ENCODE measurements around the gene DHRSX.
A peak's percentile ranks its signal among the peaks of the same experiment; 100 is the strongest.
"Not testable (repeated sequence)": the region's sequence is repeated elsewhere in the genome, so short reads cannot be mapped to it uniquely, and the experiment has no call there.

The DHRSX gene

DNA sequence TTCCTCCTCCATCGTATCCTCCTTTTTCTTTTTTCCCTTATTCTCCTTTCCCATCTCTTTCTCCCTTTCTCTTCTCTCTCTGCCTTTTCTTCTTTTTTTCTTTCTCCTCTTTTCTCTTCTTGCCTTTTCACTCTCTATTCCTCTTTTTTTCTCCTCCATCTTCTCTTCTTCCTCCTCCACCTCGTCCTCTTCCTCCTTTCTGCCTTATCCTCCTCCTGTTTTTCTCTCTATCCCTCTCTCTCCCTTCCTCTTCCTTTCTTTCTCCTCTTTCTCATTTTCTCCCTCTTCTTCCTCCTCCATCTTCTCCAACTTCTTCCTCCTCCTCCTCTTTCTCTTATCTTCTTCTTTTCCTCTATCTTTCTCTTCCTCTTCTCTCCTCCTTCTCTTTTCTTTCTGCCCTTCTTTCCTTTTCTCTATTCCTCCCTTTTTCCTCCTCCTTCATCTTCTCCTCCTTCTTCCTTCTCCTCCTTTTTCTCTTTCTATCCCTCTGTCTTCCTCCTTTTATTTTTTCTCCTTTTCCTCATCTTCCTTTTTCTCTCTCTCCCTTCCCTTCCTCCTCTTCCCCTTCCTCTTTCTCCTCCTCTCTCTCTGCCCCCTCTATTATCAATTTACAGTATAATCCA is 269.1 kb downstream of the DHRSX start:
- peaks cover 33% of the 10 kb centered on the region for H3K9me3 Mint-ChIP-seq
- peak overlapping the region; percentile 65 for H3K27ac Mint-ChIP-seq (ENCODE audit: low read depth)
- H3K4me3 Mint-ChIP-seq: no peak overlapping the region
- no peak for DNase-seq (ENCODE audit: low spot score in 2 of 2)
- no peaks in the 10 kb centered on the region for H3K27me3 Mint-ChIP-seq
- H3K4me1 Mint-ChIP-seq: peaks cover 20% of the 10 kb centered on the region
- ATAC-seq (replicated peaks; ENCODE audit: extremely low read depth, poor library complexity, severe bottlenecking): no peak
- H3K36me3 Mint-ChIP-seq (ENCODE audit: insufficient read depth): peaks cover 6% of the 10 kb centered on the region

DNA sequence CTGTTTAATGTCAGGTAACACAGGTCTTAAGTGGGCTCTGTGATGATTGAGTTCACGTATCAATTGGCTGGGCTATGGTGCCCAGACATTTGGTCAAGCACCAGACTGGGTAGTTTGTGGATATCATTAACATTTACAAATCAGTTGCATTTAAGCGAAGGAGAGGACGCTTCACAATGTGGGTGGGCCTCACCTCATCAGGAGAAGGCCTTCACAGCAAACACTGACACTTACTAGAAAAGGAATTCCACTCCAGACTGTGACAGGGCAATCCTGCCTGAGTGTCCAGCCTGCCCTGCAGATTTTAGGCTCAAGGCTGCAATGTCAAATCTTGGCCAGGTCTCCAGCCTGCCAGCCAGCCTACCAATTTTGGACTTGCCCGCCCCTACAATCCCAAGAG is 270.3 kb downstream of the DHRSX start:
- Mint-ChIP-seq H3K27me3 (no peaks in the 10 kb centered on the region), H3K27ac (ENCODE audit: low read depth) (no peak overlapping the region), H3K9me3 (peaks cover 36% of the 10 kb centered on the region), H3K36me3 (ENCODE audit: insufficient read depth) (peaks cover 6% of the 10 kb centered on the region), H3K4me3 (no peak overlapping the region), H3K4me1 (peaks cover 20% of the 10 kb centered on the region)
- ATAC-seq (replicated peaks; ENCODE audit: extremely low read depth, poor library complexity, severe bottlenecking) (no peak), DNase-seq (ENCODE audit: low spot score in 2 of 2) (no peak)

DNA sequence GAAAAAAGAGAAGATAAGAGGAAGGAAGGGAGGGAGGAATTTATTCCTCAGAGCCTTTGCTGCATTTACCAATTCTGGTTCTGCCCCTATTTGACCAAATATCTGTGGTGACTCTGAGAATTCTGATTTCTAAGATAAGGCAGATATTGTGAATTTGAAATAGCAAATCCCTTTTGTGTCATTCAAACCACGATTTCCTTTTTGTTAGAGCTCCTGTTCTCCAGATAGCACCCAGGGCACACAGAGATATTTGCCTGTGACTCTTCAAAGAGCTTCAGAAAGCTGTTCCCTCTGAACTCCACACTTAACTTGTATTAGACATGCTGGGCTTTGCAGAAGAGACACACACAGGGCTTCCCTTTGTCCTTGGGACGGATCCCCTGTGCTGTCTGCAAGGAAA is 272.2 kb downstream of the DHRSX start:
- Mint-ChIP-seq H3K36me3 (ENCODE audit: insufficient read depth) (peaks cover 6% of the 10 kb centered on the region), H3K27me3 (no peaks in the 10 kb centered on the region), H3K9me3 (peaks cover 47% of the 10 kb centered on the region), H3K4me3 (no peak overlapping the region), H3K4me1 (peaks cover 13% of the 10 kb centered on the region), H3K27ac (ENCODE audit: low read depth) (no peak overlapping the region)
- ATAC-seq (replicated peaks; ENCODE audit: extremely low read depth, poor library complexity, severe bottlenecking): no peak
- DNase-seq (ENCODE audit: low spot score in 2 of 2): no peak

DNA sequence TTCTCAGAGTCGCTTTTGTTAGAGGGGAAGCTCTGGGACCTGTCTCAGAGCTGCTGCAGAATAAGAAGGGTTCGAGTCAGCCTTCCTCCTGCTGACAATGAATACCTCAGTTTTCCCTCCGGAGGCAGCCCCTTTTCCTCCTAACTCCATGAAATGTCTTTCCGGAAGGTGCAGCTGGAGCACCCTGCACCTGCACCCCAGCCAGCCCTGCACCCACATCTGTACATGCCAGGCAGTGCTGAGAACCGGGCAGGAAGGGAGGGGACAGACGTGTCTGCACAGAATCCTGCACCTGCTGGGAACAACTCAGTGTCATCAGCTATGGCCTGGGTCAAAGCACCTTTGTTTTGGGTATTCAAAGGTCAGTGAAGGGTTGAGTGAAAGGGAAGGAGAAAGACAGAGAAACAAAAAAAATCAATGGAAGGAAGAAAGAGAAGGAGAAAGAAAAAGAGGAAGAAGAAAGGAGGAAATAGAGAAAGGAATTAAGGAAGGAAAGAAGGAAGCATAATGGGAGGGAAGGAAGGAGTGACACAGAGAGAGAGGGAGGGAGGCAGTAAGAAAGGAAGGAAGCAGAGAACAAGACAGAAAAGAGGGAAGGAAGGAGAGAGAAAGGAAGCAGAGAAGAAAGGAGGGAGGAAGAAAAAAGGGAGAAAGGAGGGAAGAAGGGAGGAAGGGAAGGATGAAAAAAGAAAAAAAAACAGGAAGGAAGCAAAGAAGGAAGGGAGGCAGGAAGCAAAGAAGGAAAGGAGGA is 273.7 kb downstream of the DHRSX start:
- ATAC-seq (replicated peaks; ENCODE audit: extremely low read depth, poor library complexity, severe bottlenecking) (no peak), DNase-seq (ENCODE audit: low spot score in 2 of 2) (no peak)
- Mint-ChIP-seq H3K36me3 (ENCODE audit: insufficient read depth) (peaks cover 7% of the 10 kb centered on the region), H3K4me1 (peaks cover 5% of the 10 kb centered on the region), H3K4me3 (no peak overlapping the region), H3K9me3 (peaks cover 52% of the 10 kb centered on the region), H3K27me3 (no peaks in the 10 kb centered on the region), H3K27ac (ENCODE audit: low read depth) (peak overlapping the region; percentile 80)

DNA sequence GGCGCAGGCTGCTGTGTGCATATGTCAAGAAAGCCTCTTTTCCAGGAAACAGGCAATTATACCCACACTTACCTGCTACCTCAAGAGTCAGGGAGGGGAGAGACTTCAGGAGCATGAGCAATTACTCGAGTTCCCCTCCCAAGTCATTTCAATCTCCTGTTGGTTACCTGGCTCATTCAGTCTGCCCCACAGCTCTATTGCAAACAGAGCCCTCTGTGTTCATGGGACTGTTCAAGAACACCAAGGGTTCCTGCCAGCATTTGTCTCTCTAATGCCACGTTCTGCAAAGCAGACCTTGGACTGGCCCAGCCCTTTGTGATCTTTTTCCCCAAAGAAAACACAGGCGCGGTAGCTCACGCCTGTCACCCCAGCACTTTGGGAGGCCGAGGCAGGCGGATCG is 274.6 kb downstream of the DHRSX start:
- no peak for ATAC-seq (replicated peaks; ENCODE audit: extremely low read depth, poor library complexity, severe bottlenecking)
- H3K9me3 Mint-ChIP-seq: peaks cover 48% of the 10 kb centered on the region
- H3K36me3 Mint-ChIP-seq (ENCODE audit: insufficient read depth): peaks cover 7% of the 10 kb centered on the region
- peaks cover 1% of the 10 kb centered on the region for H3K4me1 Mint-ChIP-seq
- H3K4me3 Mint-ChIP-seq: no peak overlapping the region
- no peaks in the 10 kb centered on the region for H3K27me3 Mint-ChIP-seq
- no peak overlapping the region for H3K27ac Mint-ChIP-seq (ENCODE audit: low read depth)
- DNase-seq (ENCODE audit: low spot score in 2 of 2): no peak

DNA sequence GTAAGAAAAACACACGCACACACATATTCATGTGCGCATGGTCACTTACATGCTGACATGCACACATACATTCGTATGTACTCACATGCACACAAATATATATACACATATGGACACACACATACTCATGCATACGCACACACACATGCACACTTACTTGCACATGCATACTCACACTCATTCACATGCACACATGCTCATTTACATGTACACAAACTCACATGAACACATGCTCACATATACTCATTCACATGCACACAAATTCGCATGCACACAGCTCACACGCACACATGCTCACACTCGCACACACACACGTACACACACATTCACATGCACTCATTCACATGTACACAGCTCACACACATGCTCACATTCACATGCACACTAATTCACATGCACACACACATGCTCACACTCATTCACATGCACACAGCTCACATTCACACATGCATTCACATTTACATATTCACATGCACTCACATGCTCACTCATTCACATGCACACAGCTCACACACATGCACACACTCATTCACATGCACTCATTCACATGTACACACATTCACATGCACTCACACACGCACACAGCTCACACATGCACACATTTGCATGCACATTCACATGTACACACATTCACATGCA is 276.1 kb downstream of the DHRSX start:
- DNase-seq (ENCODE audit: low spot score in 2 of 2) (no peak), ATAC-seq (replicated peaks; ENCODE audit: extremely low read depth, poor library complexity, severe bottlenecking) (no peak)
- H3K27me3 Mint-ChIP-seq: no peaks in the 10 kb centered on the region
- peaks cover 5% of the 10 kb centered on the region for H3K36me3 Mint-ChIP-seq (ENCODE audit: insufficient read depth)
- peaks cover 45% of the 10 kb centered on the region for H3K9me3 Mint-ChIP-seq
- H3K4me1 Mint-ChIP-seq: no peaks in the 10 kb centered on the region
- no peak overlapping the region for H3K4me3 Mint-ChIP-seq
- H3K27ac Mint-ChIP-seq (ENCODE audit: low read depth): no peak overlapping the region

DNA sequence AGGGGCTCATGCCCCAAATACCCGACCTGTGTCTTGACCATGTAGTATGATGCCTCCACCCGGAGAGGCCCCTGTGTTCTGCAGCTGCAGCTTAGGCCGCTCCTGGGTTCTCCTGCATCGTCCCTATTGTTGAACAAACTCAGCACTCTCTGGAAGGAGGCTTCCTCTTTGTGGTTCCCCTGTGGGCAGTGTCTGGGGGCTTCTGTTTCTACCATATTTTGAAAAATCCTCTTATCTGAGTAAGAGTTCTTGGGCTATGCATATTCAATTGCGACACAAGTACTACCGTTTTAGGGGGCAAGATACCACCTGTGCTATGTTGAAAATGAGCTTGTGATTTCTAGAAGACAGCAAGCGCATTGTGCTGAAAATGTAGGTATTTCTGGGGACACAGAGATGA is 276.6 kb downstream of the DHRSX start:
- ATAC-seq (replicated peaks; ENCODE audit: extremely low read depth, poor library complexity, severe bottlenecking) (no peak), DNase-seq (ENCODE audit: low spot score in 2 of 2) (no peak)
- Mint-ChIP-seq H3K4me3 (no peak overlapping the region), H3K27ac (ENCODE audit: low read depth) (no peak overlapping the region), H3K9me3 (peaks cover 43% of the 10 kb centered on the region), H3K4me1 (no peaks in the 10 kb centered on the region), H3K36me3 (ENCODE audit: insufficient read depth) (peaks cover 2% of the 10 kb centered on the region), H3K27me3 (no peaks in the 10 kb centered on the region)

DNA sequence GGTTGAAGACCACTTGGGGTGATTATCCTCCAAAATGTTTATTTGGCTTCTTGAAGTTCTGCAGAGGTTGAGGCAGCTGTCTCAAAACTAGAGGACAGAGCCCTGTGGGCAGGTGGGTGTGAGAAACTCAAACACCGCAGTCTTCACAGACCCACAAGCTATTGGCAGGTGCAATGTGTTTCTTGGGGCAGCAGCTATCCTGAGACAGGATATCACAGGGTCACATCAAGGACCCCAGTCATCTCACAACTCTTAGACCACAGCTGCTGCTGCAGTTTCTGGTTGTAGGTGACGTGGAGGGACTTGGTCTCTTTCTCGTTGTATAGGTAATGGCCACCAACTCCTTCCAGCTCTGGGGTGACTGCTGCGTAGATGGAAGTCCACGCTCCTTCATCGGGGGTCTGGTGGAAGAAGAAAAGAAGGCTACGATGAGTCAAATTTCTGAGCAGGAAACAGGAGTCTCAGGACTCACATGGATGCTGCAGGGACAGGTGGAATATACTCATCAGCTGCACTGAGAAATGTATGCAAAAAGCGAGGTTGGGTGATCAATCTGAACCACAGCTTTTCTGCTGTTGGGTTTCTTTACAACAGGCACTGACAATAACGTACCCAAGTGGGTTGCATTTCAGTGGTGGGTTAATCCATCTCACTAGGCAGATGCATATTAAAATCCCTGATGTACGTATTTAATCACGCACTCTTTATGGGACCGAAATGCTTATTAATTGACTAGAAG is 279.8 kb downstream of the DHRSX start:
- DNase-seq (ENCODE audit: low spot score in 2 of 2) (no peak), ATAC-seq (replicated peaks; ENCODE audit: extremely low read depth, poor library complexity, severe bottlenecking) (no peak)
- H3K27ac Mint-ChIP-seq (ENCODE audit: low read depth): no peak overlapping the region
- peaks cover 50% of the 10 kb centered on the region for H3K9me3 Mint-ChIP-seq
- H3K36me3 Mint-ChIP-seq (ENCODE audit: insufficient read depth): peaks cover 2% of the 10 kb centered on the region
- no peaks in the 10 kb centered on the region for H3K27me3 Mint-ChIP-seq
- no peak overlapping the region for H3K4me3 Mint-ChIP-seq
- no peaks in the 10 kb centered on the region for H3K4me1 Mint-ChIP-seq

DNA sequence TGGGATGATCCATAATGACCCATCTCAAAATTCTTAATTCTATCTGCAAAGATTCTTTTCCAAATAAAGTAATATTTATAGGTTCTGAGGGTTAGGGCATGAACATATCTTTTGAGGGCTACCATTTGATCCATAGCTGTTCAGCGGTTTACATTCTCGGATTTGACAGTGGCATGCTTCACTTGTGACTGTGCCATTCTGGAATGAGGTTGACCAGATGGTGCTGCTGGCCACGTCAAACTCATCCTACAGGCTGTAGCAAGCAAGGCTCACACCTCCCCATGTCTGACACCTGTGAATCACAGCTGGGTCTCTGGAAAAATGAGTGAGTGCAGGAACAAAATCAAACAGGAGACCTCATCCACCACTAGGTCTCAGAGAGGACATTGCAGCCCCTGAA is 280.5 kb downstream of the DHRSX start:
- Mint-ChIP-seq H3K27me3 (no peaks in the 10 kb centered on the region), H3K4me3 (no peak overlapping the region), H3K36me3 (ENCODE audit: insufficient read depth) (peaks cover 2% of the 10 kb centered on the region), H3K9me3 (peaks cover 47% of the 10 kb centered on the region), H3K4me1 (no peaks in the 10 kb centered on the region), H3K27ac (ENCODE audit: low read depth) (no peak overlapping the region)
- ATAC-seq (replicated peaks; ENCODE audit: extremely low read depth, poor library complexity, severe bottlenecking) (no peak), DNase-seq (ENCODE audit: low spot score in 2 of 2) (no peak)

DNA sequence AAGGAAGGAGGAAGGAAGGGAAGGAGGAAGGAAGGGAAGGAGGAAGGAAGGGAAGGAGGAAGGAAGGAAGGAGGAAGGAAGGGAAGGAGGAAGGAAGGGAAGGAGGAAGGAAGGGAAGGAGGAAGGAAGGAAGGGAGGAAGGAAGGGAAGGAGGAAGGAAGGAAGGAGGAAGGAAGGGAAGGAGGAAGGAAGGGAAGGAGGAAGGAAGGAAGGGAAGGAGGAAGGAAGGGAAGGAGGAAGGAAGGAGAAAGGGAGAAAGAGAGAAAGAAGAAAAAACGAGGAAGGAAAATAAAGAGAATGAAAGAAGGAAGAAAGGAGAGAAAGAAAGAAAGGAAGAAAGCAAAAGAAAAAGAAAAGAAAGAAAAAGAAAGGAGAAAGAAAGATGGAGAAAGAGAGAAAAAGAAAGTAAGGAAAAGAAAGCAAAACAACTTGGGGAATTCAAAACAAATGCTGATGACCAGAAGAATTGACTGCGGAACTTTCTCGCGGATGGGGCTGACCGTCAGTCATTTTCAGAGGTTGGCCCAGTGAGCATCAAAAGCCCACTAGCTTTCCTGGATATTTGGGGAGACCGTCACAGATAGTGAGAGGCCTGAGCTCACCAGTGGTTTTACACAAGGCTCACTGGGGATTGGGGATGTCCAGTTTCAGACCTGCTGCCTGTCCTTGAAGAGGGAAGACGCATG is 286.5 kb downstream of the DHRSX start:
- not testable (repeated sequence) for ATAC-seq (replicated peaks; ENCODE audit: extremely low read depth, poor library complexity, severe bottlenecking); H3K27me3 Mint-ChIP-seq; DNase-seq (ENCODE audit: low spot score in 2 of 2); H3K27ac Mint-ChIP-seq (ENCODE audit: low read depth); H3K4me3 Mint-ChIP-seq; H3K4me1 Mint-ChIP-seq; H3K36me3 Mint-ChIP-seq (ENCODE audit: insufficient read depth)
- peaks cover 48% of the 10 kb centered on the region for H3K9me3 Mint-ChIP-seq

DNA sequence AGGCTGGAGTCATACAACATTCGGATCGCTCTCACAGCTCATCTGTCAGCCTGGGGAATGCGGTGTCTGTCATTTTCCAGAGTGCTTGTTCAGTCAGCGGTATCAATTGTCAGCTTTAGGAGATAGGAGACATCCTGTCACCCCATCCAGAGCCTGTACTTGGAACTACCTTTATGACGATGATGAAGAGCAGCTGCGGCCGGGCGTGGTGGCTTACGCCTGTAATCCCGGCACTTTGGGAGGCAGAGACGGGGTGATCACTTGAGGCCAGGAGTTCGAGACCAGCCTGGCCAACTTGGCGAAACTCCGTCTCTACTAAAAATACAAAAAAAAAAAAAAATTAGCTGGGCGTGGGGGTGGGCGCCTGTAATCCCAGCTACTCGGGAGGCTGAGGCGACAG is 289.1 kb downstream of the DHRSX start:
- H3K27me3 Mint-ChIP-seq; DNase-seq (ENCODE audit: low spot score in 2 of 2); H3K36me3 Mint-ChIP-seq (ENCODE audit: insufficient read depth); H3K4me1 Mint-ChIP-seq; H3K4me3 Mint-ChIP-seq; ATAC-seq (replicated peaks; ENCODE audit: extremely low read depth, poor library complexity, severe bottlenecking); H3K27ac Mint-ChIP-seq (ENCODE audit: low read depth): not testable (repeated sequence)
- peaks cover 38% of the 10 kb centered on the region for H3K9me3 Mint-ChIP-seq

DNA sequence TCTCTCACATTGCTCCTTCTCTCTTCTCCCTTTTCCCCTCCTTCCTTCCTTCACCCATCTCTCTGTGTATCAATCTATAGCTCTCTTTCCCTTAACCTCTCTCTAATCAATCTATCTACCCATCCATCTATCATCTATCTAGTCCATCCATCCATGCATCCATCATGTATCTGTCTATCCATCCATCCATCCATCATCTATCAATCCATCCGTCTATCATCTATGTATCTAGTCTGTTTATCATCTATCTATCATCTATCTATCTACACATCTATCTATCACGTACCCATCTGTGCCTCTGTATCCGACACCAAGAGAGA is 307.5 kb downstream of the DHRSX start:
- no peak for ATAC-seq (replicated peaks; ENCODE audit: extremely low read depth, poor library complexity, severe bottlenecking)
- Mint-ChIP-seq H3K4me1 (no peaks in the 10 kb centered on the region), H3K9me3 (peaks cover 14% of the 10 kb centered on the region), H3K27ac (ENCODE audit: low read depth) (no peak overlapping the region), H3K4me3 (no peak overlapping the region), H3K27me3 (no peaks in the 10 kb centered on the region), H3K36me3 (ENCODE audit: insufficient read depth) (no peaks in the 10 kb centered on the region)
- DNase-seq (ENCODE audit: low spot score in 2 of 2): no peak
